HFF-Myc (cell line): Measurements from ENCODE around the gene LRRK2.

Source experiments
- DNase-seq: peaks from one replicate; pipeline ENCODE4 v3.0.0-alpha.2; 2011; ENCODE audit warnings: low read depth; ENCODE audit errors: extremely low read depth
- H3K4me3 ChIP-seq: replicated peaks from 2 replicates; pipeline ENCODE4 v1.5.1; 2011; ENCODE audit warnings: low read depth, mild to moderate bottlenecking, control low read depth, low read length
- TF ChIP-seq, protein P1 (sequence below): IDR thresholded peaks from 2 replicates; pipeline ENCODE4 v1.5.1; 2012; ENCODE audit warnings: mild to moderate bottlenecking, low read depth, low read length, control low read depth; ENCODE audit errors: missing control alignments

Gene LRRK2

DNA sequence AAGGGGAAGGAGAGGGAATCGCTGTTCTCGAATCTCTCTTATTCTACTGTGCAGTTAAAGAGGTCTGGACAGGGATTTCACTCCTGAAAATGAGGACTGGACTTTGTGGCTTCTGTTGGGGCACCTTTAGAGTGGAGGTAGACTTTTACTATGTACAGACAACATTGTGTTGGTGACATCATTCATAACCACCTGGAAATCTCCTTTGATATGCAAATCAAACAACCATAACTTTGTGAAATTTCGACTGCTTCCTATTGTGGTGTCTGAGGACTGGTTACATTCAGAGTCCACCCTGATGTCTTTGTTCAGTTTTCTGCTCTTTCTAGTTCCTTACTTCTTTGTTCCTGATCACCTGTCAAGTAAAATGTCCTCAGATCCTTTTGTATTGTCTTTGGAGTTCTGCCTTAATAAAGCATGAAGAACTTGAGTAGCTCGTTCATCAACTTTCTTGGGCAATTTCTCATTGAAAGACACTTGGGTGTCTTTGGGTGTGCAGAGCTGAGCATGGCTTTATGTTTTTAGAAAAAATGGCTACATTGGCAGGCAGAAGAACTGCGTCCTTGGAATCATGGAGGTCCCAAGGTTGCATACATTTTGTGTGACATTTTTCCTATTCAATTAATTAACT, 29.8 kb downstream of the LRRK2 start:
- TF ChIP-seq, protein P1, sequence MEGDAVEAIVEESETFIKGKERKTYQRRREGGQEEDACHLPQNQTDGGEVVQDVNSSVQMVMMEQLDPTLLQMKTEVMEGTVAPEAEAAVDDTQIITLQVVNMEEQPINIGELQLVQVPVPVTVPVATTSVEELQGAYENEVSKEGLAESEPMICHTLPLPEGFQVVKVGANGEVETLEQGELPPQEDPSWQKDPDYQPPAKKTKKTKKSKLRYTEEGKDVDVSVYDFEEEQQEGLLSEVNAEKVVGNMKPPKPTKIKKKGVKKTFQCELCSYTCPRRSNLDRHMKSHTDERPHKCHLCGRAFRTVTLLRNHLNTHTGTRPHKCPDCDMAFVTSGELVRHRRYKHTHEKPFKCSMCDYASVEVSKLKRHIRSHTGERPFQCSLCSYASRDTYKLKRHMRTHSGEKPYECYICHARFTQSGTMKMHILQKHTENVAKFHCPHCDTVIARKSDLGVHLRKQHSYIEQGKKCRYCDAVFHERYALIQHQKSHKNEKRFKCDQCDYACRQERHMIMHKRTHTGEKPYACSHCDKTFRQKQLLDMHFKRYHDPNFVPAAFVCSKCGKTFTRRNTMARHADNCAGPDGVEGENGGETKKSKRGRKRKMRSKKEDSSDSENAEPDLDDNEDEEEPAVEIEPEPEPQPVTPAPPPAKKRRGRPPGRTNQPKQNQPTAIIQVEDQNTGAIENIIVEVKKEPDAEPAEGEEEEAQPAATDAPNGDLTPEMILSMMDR, result no peak
- no peak for DNase-seq
- no peak overlapping the region for H3K4me3 ChIP-seq

DNA sequence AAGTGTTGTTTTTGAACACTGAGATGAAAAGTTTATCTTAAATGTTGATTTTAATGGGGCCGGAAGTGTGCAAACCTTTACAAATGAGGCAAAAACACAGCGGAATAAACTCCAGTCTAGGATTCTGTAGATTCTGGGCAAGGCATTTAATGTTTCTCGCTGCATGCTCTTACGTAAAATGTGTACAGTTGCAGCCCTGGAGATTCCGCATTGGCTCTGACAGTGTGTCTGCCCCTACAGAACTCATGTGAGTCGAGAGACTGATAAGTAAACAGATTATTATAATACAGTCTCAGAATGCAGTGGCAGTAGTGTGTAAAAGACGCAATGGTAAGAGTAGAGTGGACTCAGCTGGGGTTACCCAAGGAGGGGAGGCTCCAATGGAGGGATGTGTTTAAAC, 33.6 kb downstream of the LRRK2 start:
- DNase-seq, result no peak
- TF ChIP-seq, protein P1, result no peak

DNA sequence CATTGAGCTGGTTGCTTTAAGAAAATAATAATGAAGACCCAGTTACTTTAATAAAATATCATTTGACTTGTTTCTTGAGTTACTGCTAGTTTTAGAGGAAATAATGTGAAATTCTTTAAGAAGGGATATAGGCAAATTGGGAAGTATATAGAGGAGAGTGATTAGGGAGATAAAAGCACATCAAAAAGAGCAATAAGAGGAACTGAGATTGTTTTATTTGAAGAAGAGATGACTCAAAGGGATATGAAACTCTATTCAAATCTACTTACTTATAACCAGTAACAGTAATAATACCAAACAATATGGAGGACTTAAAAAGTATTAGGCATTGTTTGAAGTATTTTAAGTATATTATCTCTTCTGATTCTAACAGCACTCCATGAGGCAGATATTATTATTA, 37.1 kb downstream of the LRRK2 start:
- TF ChIP-seq, protein P1, result no peak
- H3K4me3 ChIP-seq, result no peak overlapping the region
- no peak for DNase-seq

More for the DNA sequence above, 33.6 kb downstream of the LRRK2 start:
- H3K4me3 ChIP-seq, result no peak overlapping the region

DNA sequence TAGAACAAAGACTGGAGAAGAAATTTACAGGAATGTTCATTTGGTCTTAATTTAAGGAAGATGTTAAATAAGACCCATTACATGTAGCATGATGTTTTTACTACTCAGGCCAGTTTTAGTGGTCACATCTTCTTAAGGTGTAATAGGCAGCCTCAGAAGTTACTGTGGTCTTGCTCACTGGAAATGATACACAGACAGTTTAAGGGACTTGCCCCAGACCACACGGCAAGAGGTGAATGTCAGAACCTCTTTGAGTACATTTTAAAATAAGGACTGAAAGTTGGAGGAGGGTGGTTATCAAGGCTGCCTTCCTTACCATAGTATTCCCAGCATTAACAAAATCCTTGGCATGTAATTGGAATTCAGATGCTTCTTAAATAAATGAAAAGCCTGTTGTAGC, 37.9 kb downstream of the LRRK2 start:
- TF ChIP-seq, protein P1, result no peak
- H3K4me3 ChIP-seq, result no peak overlapping the region
- no peak for DNase-seq

DNA sequence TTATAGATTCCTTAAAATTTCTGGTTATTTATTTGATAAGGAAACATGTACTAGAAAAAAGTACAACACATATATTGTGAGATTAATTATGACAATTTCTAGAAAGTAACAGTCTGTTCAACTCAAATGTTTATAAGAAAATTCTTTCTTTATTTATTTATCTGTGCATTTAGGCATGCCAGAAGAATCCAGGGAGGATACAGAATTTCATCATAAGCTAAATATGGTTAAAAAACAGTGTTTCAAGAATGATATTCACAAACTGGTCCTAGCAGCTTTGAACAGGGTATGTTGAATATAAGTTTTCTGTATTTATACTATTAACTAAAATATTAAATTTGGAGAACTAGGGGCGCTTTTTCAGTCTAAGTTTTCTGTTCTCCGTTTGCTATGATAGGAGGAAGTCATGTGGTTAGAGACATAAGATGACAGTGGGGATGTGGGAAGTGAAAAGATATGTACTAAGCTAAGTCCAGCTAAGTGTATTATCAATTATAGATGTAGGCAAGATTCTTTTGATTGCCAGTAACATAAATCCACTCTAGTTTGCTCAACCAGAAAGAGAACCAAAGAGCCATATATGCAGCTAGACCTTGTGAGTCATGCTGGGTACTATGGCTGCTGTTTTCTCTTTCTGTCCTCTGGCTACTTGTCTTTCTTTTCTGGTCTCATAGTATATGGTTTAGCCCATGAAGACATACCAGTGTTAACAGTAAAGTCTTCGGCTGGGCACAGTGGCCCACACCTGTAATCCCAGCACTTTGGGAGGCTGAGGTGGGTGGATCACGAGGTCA, 39.0 kb downstream of the LRRK2 start:
- no peak for DNase-seq
- no peak overlapping the region for H3K4me3 ChIP-seq
- TF ChIP-seq, protein P1, result no peak

DNA sequence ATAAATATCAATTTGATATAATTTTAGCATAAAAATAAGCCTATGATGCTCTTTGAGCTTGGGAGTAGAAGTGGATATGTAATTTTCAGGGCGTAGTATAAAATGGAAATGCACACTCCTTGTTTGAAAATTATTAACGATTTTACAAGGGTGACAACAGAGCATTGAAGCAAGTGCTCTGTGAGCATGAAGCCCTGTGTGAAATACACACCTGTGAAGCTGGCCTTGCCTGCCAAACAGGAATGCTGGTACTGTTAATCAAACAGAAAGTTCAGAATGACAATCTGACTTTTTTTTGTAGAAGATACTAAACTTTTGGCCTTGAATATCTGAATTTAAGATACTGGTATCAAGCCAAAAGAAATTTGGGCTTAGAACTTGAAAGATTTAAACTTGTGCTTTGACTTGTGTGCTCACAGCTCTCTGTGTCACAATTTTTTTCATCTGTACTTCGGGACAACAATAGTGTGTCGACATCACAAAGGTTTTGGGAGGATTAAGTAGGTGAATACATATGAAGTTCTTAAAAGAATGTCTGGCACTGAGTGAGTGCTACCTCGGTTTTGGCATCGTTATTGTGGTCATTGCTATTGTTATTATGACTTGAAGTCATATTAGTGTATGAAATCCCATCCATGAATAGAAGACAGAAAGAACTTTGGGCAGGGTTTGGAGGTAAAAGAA, 47.3 kb downstream of the LRRK2 start:
- no peak for DNase-seq
- no peak overlapping the region for H3K4me3 ChIP-seq
- TF ChIP-seq, protein P1, result no peak
